ENCODE measurements around the gene CEPT1.
A peak's percentile ranks its signal among the peaks of the same experiment; 100 is the strongest.

Gene CEPT1

GRCh38 chr1:111197598-111198284, 57.7 kb downstream of the CEPT1 start:
- H3K4me1 Mint-ChIP-seq: peaks cover 76% of the 10 kb centered on the region
- H3K27me3 Mint-ChIP-seq: no peaks in the 10 kb centered on the region
- ATAC-seq: peak; percentile 68
- H3K4me3 Mint-ChIP-seq: peak overlapping the region; percentile 87 to 98
- peak; percentile 64 to 77 for DNase-seq
- no peaks in the 10 kb centered on the region for H3K9me3 Mint-ChIP-seq
- H3K27ac Mint-ChIP-seq: peak overlapping the region; percentile 70 to 98

- H3K9me3 Mint-ChIP-seq: no peaks in the 10 kb centered on the region
- H3K27ac Mint-ChIP-seq: peak overlapping the region; percentile 84 to 98
- peaks cover 71% of the 10 kb centered on the region for H3K4me1 Mint-ChIP-seq
- DNase-seq (no peak), ATAC-seq (no peak)
- peak overlapping the region; percentile 87 to 98 for H3K4me3 Mint-ChIP-seq
- H3K27me3 Mint-ChIP-seq: no peaks in the 10 kb centered on the region
Measured at GRCh38 chr1:111198836-111199235, 58.8 kb downstream of the CEPT1 start.

- ATAC-seq (no peak), DNase-seq (peak in 1 of 2 donors; percentile 13)
- H3K27ac Mint-ChIP-seq: peak overlapping the region; percentile 84 to 98
- H3K4me3 Mint-ChIP-seq: peak overlapping the region; percentile 87 to 98
- H3K27me3 Mint-ChIP-seq: no peaks in the 10 kb centered on the region
- H3K9me3 Mint-ChIP-seq: no peaks in the 10 kb centered on the region
- peaks cover 66% of the 10 kb centered on the region for H3K4me1 Mint-ChIP-seq
Measured at GRCh38 chr1:111199329-111199728, 59.3 kb downstream of the CEPT1 start.

GRCh38 chr1:111199881-111200801, 60.1 kb downstream of the CEPT1 start, which contains the start of gene DENND2D:
TSS of gene DENND2D (minus strand) at chr1:111200646. CDS start at chr1:111200459, 187 bp downstream.
- Mint-ChIP-seq H3K27ac (peak within 1 kb of the TSS; percentile 87 to 98), H3K27me3 (no peaks in the 10 kb centered on the region), H3K4me1 (peaks cover 64% of the 10 kb centered on the region), H3K9me3 (no peaks in the 10 kb centered on the region), H3K4me3 (peak within 1 kb of the TSS; percentile 87 to 98)
- ATAC-seq (peak; percentile 56), DNase-seq (peak; percentile 61 to 78)

GRCh38 chr1:111200802-111201161, 60.8 kb downstream of the CEPT1 start:
- Mint-ChIP-seq H3K27ac (peak overlapping the region; percentile 87 to 98), H3K9me3 (no peaks in the 10 kb centered on the region), H3K4me1 (peaks cover 64% of the 10 kb centered on the region), H3K27me3 (no peaks in the 10 kb centered on the region), H3K4me3 (peak overlapping the region; percentile 87 to 98)
- DNase-seq (no peak), ATAC-seq (no peak)

GRCh38 chr1:111201275-111202090, 61.5 kb downstream of the CEPT1 start:
- peaks cover 64% of the 10 kb centered on the region for H3K4me1 Mint-ChIP-seq
- H3K27ac Mint-ChIP-seq: peak overlapping the region; percentile 39 to 87
- H3K4me3 Mint-ChIP-seq: peak overlapping the region; percentile 87 to 98
- peak in 1 of 2 donors; percentile 20 for DNase-seq
- ATAC-seq: no peak
- H3K27me3 Mint-ChIP-seq: no peaks in the 10 kb centered on the region
- no peaks in the 10 kb centered on the region for H3K9me3 Mint-ChIP-seq

- no peak for DNase-seq
- Mint-ChIP-seq H3K27ac (peak overlapping the region; percentile 42 to 73), H3K4me3 (peak overlapping the region; percentile 87 to 98), H3K27me3 (no peaks in the 10 kb centered on the region), H3K9me3 (no peaks in the 10 kb centered on the region), H3K4me1 (peaks cover 63% of the 10 kb centered on the region)
- ATAC-seq: no peak
Measured at GRCh38 chr1:111202366-111202706, 62.3 kb downstream of the CEPT1 start.

GRCh38 chr1:111202707-111203623, 62.9 kb downstream of the CEPT1 start:
- H3K4me3 Mint-ChIP-seq: peak overlapping the region; percentile 87 to 98
- DNase-seq (peak in 1 of 2 donors; percentile 22), ATAC-seq (no peak)
- peaks cover 63% of the 10 kb centered on the region for H3K4me1 Mint-ChIP-seq
- peak overlapping the region; percentile 89 to 94 for H3K27ac Mint-ChIP-seq
- H3K9me3 Mint-ChIP-seq: no peaks in the 10 kb centered on the region
- no peaks in the 10 kb centered on the region for H3K27me3 Mint-ChIP-seq

- ATAC-seq (peak; percentile 60), DNase-seq (peak; percentile 72 to 91)
- Mint-ChIP-seq H3K27me3 (no peaks in the 10 kb centered on the region), H3K4me3 (peak overlapping the region; percentile 87 to 98), H3K9me3 (no peaks in the 10 kb centered on the region), H3K4me1 (peaks cover 71% of the 10 kb centered on the region), H3K27ac (peak overlapping the region; percentile 89 to 94)
Measured at GRCh38 chr1:111203681-111204200, 63.7 kb downstream of the CEPT1 start.

GRCh38 chr1:111204201-111204982, 64.4 kb downstream of the CEPT1 start:
- H3K4me3 Mint-ChIP-seq: peak overlapping the region; percentile 87 to 98
- H3K27ac Mint-ChIP-seq: peak overlapping the region; percentile 89 to 94
- ATAC-seq (peak; percentile 76), DNase-seq (peak; percentile 74 to 78)
- H3K9me3 Mint-ChIP-seq: no peaks in the 10 kb centered on the region
- peaks cover 78% of the 10 kb centered on the region for H3K4me1 Mint-ChIP-seq
- no peaks in the 10 kb centered on the region for H3K27me3 Mint-ChIP-seq

GRCh38 chr1:111204983-111205713, 65.1 kb downstream of the CEPT1 start:
- DNase-seq (no peak), ATAC-seq (no peak)
- Mint-ChIP-seq H3K27ac (peak overlapping the region; percentile 31 to 54), H3K27me3 (no peaks in the 10 kb centered on the region), H3K4me3 (peak overlapping the region; percentile 87 to 98), H3K9me3 (no peaks in the 10 kb centered on the region), H3K4me1 (peaks cover 85% of the 10 kb centered on the region)

- H3K4me3 Mint-ChIP-seq: peak overlapping the region in 1 of 2 donors; percentile 37
- DNase-seq (no peak), ATAC-seq (no peak)
- H3K27ac Mint-ChIP-seq: no peak overlapping the region
- no peaks in the 10 kb centered on the region for H3K27me3 Mint-ChIP-seq
- H3K4me1 Mint-ChIP-seq: peaks cover 85% of the 10 kb centered on the region
- no peaks in the 10 kb centered on the region for H3K9me3 Mint-ChIP-seq
Measured at GRCh38 chr1:111205714-111206050, 65.7 kb downstream of the CEPT1 start.

GRCh38 chr1:111208921-111209320, 68.9 kb downstream of the CEPT1 start:
- H3K4me1 Mint-ChIP-seq: peaks cover 84% of the 10 kb centered on the region
- no peak overlapping the region for H3K4me3 Mint-ChIP-seq
- DNase-seq: no peak
- no peak overlapping the region for H3K27ac Mint-ChIP-seq
- no peak for ATAC-seq
- H3K9me3 Mint-ChIP-seq: no peaks in the 10 kb centered on the region
- no peaks in the 10 kb centered on the region for H3K27me3 Mint-ChIP-seq

All from stimulated activated naive CD8-positive, alpha-beta T cell treated with anti-CD3 and anti-CD28 coated beads, Interleukin-15, amount 100 ng/mL, for 72 hours (primary cell).